Anterior cingulate cortex (tissue), 58 donors: ENCODE data around the gene UPK3B.
"Not testable (repeated sequence)": the region's sequence is repeated elsewhere in the genome, so short reads cannot be mapped to it uniquely, and the experiment has no call there.

Source experiments
- DNase-seq, 58 donors: peaks; one replicate each; lab custom pipeline; 2025; lab: John Stamatoyannopoulos, UW

The UPK3B gene

GRCh38 chr7:76511911-76512885 is 1.8 kb downstream of the UPK3B start:
- not testable (repeated sequence) for DNase-seq

GRCh38 chr7:76512941-76513816 is 2.8 kb downstream of the UPK3B start:
- DNase-seq, result no peak

- no peak for DNase-seq
Observed at GRCh38 chr7:76513817-76514799, 3.8 kb downstream of the UPK3B start.

DNA sequence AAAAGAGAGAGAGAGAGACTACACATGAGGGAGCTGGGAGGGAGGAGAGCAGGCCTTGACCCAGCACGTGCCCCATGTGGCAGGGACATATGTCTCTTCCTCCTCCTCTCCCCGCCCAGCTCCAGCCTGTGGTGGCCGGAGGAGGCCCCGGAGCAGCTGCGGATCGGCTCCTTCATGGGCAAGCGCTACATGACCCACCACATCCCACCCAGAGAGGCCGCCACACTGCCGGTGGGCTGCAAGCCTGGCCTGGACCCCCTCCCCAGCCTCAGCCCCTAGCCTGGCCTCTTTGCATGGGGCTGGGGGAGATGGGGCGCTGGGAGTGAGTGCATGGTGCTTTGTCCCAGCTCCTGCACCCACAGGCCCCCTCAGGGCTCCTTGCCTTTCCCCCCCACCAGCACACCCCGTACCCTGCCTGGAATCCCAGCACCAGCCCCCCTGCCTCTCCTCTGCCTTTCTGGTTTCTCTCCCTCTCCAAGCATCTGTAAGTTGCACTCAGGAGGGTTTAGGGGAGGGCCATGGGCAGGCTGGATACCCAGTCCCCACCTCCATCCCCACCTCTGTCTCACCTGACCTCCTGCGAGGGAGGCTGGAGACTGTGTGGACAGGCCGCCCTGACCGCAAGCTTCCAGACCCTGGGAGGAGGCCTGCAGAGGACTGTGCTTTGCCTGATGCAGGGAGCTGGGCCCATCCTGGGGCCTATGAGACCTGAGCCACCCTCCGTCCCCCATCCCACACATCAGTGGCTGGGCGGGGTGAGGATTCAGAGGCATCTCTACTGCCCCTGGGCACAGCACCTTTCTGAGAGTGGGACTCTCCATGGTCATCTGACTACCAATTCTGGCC is 4.8 kb downstream of the UPK3B start:
- no peak for DNase-seq

GRCh38 chr7:76515999-76516443 is 5.7 kb downstream of the UPK3B start:
- DNase-seq, result peak in 16 of 58 donors; percentile 4 to 65 (median 22)

DNA sequence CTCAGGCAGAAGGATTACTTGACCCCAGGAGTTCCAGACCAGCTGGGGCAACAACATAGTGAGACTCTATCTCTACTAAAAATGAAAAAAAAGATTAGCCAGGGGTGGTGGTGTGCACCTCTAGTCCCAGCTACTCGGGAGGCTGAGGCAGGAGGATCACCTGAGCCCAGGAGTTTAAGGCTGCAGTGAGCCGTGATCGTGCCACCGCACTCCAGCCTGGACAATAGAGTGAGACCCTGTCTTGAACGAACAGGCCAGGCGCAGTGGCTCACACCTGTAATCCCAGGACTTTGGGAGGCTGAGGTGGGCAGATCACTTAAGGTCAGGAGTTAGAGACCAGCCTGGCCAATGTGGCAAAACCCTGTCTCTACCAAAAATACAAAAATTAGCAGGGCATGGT is 6.6 kb downstream of the UPK3B start:
- DNase-seq, result not testable (repeated sequence)

DNA sequence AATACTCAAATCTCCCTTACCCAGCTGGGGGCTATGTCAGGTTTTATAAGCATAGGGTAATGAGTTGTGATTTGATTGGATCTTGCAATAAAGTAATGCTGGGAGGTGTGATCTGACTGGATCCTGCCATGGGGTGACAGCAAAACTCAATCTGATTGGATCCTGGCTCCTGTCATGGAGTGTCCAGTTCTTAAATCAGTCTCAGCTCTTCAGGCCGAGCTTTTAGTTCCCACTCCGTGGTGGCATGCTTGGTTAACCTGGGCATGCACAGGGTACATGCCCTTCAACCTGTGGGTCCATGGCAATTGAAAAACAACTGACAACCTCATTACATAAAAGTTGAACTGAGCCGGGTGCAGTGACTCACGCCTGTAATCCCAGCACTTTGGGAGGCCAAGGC is 15.8 kb downstream of the UPK3B start:
- not testable (repeated sequence) for DNase-seq

DNA sequence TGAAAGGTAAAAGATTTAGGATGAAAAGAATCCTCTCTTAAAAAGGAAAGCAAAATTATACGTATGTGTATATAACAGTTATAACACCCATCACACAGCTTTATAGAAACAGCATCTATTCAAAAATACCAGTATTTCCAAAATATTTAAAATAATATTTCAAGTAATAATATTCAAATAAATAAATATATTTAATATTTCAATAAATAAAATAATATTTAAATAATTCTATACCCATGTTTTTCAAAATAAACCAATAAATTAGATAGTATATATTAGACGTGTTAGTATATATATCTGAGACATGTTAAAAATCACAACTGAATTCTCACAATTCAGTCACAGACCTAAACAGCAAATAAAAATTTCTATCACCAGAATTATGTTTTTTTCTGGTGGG is 21.3 kb downstream of the UPK3B start:
- DNase-seq, result not testable (repeated sequence)

DNA sequence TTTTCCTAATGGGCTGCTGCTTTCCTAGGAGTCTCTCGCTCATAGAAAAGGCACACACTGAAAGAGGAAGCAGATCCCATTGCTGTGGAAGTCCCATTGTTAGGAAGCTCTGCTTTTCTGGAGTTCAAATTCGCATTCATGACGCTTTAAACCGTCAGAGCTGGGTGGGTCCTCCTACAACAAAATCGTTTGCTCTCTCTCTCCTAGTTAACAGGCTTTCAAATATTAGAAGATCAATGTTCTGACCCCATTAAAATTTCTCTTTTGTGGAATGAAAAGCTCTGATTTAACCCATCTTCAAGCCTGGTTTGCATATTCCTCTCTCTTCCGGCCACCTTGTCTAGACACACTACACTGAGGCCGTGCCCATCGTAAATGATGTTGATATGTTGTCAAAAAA is 32.8 kb downstream of the UPK3B start, which contains the start of gene SPDYE16:
Gene SPDYE16 (minus strand): TSS at position 101 of the 400 bp plus-strand sequence. CDS start 1,838 bp downstream, outside the sequence.
- DNase-seq, result not testable (repeated sequence)

DNA sequence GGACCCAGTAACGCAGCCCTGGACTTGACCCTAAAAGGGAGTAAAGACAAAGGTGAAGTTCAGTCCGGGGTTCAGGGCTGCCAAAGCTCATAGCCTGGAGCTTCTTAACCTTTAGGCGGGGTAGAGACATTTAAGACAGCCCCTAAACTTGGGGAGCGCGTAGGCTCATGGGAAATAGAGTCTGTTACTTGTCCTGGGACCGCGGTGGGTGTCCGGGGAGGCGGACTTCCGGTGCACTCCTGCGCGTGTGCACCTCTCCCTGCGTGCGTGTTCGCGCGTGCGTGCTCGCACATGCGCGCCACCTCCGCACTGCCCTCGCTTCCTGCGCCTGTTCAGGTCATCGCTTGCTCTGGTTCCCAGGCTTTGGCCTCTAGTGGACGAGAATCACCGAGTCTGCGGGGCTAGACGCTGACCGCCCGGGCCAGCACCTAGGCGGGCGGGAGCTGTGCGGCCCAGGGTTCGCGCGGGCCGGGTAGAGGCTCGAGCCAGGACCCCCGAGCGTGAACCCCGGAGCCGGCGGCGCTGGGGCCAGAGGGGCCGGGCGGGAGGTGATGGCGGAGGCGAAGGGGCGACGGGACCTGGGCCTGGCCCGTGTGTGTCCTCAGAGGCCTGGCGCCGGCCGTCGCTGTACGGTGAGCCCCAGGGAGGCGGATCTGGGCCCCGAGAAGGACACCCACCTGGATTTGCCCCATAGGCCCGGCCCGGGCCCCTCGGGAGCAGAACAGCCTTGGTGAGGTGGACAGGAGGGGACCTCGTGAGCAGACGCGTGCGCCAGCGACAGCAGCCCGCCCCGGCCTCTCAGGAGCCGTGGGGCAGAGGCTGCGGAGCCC is 38.9 kb downstream of the UPK3B start:
- peak; percentile 54 to 93 (median 84) for DNase-seq

GRCh38 chr7:76549855-76550248 is 39.5 kb downstream of the UPK3B start:
- DNase-seq, result peak in 3 of 58 donors; percentile 1 to 10 (median 2)

GRCh38 chr7:76551992-76552391 is 41.6 kb downstream of the UPK3B start:
- DNase-seq, result not testable (repeated sequence)

GRCh38 chr7:76559685-76560084 is 49.3 kb downstream of the UPK3B start:
- not testable (repeated sequence) for DNase-seq

DNA sequence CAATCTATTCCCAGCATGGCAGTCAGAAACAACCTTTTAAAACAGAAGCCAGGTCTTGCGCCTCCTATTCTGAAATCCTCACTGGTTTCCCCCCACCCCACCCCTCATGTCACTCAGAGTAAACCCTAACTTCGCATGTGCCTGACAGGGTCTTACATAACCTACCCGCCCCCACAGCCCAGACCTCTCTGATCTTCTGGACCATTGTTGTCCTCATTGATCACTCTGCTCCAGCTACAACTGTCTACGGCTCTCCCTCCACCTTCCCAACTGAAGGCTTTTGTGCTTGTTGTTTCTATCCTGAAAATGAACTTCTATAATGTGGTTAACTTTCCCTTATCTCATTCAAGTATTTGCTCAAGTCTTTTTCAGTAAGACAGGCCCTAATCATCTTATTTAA is 49.8 kb downstream of the UPK3B start:
- not testable (repeated sequence) for DNase-seq

GRCh38 chr7:76561342-76561741 is 51.0 kb downstream of the UPK3B start:
- DNase-seq, result not testable (repeated sequence)

DNA sequence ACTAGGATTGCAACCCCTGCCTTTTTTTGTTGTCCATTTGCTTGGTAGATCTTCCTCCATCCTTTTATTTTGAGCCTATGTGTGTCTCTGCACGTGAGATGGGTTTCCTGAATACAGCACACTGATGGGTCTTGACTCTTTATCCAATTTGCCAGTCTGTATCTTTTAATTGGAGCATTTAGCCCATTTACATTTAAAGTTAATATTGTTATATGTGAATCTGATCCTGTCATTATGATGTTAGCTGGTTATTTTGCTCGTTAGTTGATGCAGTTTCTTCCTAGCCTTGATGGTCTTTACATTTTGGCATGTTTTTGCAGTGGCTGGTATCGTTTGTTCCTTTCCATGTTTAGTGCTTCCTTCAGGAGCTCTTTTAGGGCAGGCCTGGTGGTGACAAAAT is 54.6 kb downstream of the UPK3B start:
- DNase-seq, result not testable (repeated sequence)
